Measurements from ENCODE around the gene DNAL4.

DNAL4 gene

DNA sequence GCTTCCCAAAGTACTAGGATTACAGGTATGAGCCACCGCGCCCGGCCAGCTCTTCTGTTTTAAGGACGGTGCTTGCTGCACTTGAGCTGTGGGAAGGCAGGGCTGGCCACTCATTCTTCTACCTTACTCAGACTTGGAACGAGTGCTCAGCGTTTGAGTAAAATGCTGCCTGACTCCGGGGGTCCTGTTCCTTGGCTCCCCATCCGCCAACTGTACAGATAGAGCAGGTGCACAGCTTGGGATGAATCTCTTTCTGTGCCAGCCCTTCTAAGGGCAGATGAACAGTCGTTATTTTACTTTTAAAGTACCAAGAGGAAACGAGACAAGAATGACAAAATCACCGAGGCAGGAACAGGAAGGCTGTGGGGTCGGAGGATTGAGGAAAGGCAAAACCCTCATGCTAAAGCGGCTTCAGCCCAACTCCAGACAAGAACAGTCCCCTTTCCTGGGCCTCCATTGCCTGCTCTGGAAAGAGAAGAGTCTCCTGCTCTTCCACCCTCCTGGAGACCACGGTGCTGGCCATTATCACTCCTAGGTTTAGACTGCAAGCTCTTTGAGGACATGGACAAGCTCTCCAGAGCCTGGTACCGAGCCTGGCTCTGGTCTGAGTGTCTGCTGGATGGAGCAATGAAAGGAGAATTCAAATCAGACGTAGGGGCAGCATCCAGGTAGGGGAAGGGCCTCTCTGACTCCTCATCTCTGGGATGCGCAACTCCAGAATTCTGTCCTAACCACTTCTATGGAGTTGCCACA, 37.1 kb downstream of the DNAL4 start:
- DNase-seq: no peak

DNA sequence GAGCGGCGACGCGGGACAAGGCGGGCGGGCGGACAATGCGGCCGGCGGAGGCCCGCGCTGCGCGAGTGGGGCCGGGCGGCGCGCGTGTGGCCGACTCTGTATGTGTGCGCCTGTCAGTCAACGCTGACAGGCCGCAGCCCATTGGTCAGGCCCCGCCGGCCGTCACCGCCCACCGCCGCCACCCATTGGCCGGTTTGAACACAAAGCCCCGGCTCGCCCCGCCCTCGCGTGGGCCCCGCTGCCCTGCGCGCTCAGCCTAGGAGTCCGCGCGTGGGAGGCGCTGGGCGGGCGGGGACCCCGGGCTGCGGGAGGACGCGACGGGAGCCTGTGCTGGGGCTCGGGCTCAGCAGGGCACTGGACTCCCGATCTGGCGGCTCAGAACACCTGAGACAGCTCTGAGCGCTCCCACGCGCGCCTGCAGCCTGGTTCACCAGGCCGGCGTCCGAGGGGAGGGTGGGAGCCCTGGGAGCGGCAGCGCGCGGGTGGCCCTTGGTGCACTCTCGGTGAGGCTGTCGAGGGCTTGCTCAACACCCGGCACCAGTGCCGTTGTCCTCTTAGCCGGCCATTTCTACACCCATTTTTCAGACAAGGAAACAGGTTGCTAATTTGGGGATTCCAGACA, 37.9 kb downstream of the DNAL4 start, which contains the start of gene SUN2:
Gene SUN2 (minus strand): TSS at position 88 of the 622 bp plus-strand sequence. CDS start 3,370 bp downstream, outside the sequence.
- peak; percentile 72 for DNase-seq

DNA sequence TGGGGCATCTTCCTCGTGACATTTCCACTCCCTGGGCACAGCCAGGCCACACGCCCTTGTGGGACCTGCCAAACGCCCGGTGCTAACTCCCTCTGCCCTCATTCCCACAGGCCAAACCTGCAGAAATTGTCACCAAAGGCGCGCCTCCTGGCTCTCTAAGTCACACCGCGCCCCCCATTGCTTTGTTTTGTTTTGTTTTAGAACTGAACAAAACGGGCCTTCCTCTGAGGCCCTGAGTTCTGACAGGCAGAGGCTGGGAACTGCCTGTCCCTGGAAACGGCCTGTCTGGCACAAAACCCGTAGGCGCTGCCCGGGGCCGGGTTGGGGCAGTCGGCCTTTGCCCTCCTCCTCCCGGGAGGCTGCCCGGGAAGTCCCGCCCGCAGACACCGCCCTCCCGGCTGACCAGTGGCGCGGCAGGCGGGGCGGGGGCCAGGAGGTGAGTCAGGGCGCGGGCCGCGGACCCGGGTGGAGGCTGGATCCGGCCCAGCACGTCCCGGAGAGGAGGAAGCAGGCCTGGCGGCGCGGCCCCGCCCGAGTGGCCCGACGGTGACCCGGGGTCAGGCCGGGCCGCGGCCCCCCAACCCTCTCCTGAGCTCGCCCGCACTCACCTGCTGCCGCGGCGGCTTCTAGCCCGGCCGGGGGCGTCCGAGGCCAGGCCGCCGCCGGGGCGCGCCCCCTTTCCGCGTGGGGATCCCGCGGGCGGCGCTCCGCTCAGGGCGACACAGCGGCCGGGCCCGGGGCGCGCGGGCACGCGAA, 38.6 kb downstream of the DNAL4 start:
- peak; percentile 53 for DNase-seq

DNA sequence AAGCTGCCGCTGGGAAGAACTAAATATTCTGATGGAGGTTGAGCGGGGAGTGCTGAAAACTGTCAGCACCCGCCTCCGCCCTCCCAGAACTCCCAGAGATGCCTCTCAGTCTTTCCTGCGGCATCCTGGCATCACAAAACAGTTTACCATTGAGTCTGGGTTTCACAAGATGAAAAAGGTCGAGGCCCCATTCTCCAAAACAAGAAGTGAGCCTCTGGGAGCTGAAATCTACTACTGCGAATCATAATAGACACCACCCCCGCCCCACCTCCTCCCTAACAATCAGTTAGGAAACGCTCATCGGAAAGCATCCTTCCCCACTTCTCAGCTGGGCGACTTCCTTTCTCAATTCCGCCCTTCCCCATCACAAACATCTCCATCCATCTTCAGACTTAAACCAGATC, 39.2 kb downstream of the DNAL4 start:
- no peak for DNase-seq

DNA sequence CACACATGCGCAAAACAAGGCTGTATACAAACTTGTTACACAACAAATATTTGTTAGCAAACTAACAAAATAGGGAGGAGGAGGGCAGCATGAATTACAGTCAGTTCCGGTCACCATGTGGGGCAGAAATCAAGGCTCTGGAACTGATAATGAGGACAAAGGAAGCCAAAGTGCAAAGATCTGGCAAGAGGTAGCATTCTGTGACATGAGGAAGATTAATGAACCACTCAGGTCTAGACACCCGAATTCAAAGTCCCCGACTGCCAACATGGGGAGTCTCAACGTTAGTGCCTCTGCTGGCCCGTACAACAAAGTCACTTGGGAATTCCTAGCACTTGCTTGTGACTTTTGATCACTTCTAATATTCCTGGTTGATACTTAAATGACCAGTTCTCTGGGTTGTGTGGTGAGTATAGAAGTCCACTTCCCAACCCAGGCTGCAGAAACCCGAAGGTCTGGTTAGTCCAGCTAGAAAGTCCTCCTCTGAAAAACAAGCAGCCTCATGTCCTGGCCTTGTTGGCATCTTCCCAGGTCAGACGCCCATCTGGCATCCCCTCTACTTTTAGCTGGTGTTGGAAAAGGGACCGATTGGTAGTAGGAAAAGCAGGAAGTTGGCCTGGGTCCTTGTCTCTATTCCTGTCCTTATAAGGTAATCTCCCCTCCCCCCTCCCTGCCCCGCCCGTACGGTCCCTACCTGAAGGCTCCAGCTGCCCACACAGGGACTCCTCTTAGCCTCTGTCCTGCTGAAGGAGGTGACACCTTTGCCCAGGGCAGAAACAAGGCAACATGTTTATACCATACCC, 39.8 kb downstream of the DNAL4 start:
- DNase-seq: peak; percentile 54

DNA sequence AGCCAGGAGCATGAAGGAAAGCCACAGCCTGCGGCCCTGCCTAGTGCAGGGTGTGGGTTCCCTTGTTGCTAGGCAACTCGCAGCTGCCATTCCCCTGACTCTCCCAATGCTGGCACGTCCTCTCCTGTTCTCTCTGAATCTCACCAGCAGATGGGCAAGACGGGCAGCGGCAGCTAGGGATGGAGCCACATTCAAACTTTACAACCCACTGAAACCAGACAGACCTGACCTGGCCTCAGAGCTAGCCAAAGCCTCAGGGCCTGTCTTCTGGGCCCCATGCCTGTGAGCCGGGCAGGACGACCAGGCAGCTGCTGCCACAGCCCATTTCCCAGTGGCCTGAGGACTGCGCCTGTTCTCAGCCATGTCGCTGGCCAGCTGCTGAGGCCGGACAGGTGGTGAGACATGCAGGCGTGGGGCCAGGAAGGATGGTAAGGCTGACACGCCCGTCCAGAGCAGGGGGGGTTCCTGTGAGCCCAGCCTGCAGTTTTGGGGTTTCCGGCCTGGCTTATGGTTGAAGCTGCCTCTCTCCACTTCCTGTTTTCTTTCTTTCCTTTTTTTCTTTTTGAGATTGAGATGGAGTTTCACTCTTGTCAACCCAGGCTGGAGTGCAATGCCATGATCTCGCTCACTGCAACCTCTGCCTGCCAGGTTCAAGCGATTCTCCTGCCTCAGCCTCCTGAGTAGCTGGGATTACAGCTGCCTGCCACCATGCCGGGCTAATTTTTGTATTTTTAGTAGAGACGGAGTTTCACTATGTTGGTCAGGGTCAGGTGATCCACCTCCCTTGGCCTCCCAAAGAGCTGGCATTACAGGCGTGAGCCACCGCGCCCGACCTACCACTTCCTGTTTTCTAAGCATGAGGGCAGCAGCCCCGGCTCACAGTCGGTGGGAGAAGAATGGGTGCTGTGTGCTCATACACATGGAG, 42.3 kb downstream of the DNAL4 start:
- DNase-seq: no peak

DNA sequence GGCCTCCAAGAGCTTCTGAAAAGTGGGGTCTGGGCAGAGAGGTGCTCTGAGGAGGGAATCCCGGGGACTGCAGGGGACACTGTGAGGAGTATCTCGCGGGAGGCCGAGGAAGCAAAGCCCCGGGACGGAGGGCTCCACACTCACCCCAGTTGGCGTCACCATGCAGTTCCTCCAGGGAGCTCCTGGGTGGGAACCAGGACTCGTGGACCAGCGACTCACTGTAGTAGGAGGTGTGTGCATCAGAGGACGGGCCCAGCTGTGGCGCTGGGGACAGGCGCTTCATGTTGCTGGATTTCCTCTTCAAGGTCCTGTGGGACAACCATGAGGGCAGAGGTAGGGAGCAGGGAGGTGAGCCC, 42.9 kb downstream of the DNAL4 start:
- DNase-seq: no peak

DNA sequence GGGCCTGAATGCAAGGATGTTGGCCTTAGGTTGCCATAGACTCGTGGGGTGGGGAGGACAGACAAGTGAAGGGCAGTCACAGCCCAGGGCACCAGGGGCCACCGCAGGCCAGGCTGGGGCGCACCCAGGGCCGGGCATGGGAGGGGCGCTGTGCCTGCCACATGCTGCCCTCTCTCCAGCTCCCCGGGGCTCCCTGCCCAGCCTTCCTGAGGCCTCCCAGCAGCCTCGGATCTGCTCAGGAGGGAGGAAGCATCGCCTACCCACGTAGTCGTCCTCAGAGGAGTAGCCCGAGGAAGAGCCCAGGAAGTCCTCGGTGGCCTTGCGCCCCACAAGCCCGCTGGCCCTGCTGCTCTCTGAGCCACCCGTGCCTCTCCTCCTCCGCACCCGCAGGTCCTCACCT, 43.3 kb downstream of the DNAL4 start:
- no peak for DNase-seq

DNA sequence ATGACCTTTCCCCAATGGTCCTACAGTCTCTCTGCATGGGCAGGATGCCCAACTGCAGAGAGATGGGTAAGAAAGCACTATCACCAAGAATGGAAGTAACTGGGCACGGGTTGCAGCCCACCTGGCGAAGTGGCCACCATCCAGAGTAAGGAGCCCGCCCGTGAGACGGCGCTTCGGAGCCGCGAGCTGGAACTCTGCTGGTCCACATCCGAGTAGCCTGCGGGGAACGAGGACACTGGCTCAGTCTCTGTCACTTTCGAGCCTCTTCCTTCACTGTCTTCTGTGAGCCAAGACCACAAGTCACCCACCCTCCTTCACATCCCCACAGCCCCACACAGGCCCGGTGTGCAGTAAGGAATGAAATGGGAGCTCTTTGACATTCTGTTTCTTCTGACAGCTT, 43.8 kb downstream of the DNAL4 start:
- DNase-seq: no peak

DNA sequence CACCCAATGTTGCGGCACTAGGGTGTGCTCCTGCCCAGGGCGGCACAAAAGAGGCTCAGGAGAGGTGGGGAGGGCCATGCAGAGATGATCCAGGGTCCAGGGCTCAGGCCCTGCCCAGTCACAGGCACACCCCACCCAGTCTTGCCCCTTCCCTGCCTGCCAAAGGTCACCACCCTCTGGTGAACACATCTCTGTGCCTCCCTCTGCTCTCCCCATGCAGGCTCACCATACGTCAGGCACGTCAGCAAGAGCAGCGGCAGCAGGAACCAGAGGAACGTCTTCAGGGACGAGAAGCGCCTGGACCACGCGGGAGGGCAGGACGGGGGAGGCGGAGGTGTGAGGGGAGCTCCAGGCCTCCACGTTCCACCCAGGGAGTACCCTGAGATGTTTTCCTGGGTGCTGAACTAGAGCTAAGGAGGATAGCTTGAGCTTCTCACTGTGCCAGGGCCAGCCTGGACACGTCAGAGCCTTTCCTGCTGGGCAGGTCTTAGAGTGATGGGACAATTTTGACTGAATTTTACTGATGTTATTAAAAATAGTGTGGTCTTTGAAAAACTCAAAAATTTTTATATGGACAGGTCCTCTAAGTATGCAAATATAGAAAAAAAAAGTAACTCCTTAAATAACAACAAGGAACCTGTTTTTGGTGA, 45.3 kb downstream of the DNAL4 start:
- DNase-seq: no peak

DNA sequence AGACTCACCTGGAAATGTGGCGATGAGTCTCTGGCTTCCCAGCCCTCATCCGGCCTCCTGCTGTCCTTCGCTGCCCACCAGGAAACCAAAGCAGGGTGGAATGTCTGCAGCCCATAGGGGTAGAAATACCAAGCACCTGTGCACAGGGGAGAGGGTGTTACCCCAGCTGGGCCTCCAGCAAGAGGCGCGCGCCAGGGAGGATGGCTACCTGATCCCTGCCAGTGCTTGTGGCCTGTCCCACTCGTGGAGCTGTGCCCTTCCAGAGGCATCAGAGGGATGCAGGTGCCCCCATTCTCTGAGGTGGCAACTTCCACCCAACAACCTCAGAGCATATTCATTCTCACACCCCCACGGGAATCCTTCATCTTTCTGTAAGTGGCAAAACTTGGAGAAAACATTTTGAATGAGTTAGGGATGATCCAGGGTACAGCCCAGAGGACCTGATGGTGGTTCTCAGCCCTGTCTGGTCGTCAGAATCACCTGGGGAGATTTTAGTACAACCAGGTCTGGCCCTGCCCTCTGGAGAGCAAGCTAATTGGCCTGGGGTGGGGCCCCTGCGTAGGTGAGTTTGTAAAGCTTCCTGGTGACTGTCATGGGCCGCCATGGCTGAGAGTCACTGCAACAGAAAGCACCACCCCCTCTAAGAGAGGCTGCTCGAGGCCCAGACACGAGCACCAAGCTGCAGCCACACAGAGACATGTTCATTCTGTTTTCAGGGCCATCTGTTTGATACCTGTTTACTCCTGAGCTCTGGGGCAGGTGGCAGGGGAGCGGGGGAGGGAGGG, 48.1 kb downstream of the DNAL4 start:
- DNase-seq: peak; percentile 23

DNA sequence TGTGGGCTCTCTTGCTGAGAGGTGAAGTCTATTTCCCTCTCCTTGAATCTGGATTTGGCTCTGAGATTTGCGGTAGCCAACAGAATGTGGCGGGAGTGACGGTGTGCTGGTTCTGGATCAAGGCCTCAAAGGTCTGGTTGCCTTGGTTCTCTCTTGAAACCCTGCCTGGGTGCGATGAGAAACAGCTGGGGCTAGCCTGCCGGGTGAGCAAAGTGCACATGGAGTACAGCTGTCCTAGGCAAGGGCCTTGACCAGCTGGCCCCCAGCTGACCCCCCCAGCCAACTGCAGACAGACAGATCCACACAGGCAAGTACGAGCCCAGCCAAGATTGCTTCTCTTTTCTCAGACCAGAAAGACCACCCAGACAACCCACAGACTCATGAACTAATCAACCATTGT, 49.0 kb downstream of the DNAL4 start:
- no peak for DNase-seq

DNA sequence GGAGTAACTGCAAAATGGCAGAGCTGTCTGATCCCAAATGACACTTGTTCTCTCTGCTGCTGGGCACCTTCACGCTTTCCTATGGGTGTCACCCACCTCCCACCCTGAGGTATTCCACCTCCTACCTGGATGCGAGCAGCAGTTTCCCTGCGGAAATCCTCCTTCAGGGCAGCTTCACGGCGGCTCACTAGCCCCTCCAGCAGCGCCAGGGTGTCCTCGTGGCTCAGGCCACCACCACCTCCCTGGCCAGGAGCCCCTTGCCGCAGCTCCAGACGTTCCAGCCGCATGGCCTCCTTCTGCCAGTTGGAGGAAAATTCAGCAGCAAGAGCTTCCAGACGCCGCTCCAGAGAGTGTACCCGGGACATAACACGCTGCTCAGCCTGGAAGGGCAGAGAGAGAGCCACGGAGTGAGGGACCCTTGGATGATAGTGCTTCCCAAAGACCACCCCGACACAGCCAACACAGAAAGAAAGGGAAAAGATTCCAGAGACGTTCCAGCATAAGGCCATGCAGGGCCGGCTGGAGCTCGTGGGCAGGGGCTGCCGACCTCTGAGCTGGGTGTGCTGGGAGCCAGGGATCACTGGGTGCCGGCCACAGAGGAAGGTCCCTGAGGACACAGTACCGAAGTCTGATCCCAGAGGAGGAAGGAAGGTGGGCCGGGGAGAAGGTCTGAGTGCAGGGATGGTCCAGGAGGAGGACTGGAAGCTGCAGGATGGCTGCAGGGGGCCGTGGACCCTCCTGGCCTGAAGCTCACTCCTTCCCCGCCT, 51.6 kb downstream of the DNAL4 start:
- no peak for DNase-seq

DNA sequence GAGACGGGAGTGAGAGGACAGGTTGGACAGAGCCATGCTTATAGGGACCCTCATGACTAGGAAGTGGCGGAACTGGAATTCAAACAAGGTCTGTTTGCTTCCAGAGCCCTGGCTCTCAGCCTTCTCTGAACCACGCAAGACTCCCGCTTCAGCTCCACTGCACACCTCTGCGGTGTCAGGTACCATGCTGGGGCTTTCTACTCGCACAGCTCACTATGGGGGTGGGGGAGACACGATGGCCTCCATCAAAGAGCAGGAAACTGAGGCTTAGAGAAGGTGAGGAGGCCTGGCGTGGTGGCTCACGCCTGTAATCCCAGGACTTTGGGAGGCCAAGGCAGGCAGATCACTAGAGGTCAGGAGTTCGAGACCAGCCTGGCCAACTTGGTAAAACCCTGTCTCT, 52.4 kb downstream of the DNAL4 start:
- DNase-seq: no peak

DNA sequence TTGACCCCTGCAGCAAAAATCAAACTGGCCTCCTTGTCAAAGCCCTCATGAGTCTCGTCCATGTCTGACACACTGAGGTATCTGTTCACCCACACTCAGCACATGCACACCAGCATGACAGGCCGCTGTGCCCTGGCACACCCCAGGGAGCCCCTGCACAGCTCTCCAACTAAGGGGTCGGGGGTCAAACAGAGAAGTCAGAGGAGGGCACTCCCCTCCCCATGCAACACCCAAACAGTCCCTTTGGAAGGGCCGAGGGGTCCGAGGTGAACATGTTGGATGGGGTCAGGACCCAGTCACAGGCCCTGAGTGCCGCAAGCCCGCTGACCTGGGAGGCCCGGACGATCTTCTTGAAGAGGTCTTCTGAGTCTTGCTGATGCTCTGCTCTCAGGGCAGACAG, 52.8 kb downstream of the DNAL4 start:
- DNase-seq: no peak

DNA sequence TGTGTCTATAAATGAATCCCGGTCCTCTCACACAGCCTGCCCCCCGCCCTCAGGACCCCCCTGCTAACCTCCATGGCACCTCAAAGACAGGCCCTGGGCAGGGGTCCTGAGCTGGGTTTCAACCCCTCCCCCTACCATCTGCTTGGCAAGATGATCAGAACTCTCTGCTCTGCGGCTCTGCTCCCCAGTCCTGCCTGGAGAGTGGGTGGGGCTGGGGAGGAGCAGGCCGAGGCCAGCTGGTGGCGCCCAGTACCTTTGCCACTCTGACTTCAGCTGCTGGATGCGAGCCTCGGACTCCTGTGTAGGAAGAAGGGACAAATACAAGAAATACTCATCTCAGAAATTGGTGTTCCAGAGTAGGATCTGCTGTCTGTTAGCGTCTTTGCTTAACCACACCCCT, 53.2 kb downstream of the DNAL4 start:
- no peak for DNase-seq

DNA sequence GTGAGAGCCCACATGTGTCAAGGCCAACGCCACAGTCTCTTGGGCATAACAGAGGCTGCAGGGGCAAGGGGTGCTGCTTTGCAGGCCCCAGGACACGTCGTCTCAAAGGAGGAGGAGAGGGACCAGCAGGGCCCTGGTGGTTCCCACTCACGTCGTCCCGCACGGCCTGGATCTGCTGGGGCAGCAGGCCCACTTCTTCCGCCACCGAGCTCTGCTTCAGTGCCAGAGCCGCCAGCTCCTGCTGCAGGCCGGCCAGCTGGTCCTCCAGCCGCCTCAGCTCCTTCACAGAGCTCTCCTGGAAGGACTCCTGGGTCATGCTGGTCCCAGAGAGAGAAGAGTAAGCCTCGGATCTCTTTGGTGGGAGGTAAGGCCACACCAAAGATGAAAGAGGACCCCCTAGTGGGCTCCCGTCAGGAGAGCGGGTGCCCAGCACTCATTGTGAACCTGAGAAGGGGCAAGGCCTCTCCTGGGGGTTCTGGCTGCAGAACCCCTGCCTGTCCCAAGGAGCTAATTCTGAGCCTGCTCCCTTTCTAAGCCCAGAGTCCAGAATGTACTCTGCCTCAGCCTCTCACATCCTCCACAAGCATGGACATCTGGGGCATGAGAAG, 53.7 kb downstream of the DNAL4 start:
- no peak for DNase-seq

DNA sequence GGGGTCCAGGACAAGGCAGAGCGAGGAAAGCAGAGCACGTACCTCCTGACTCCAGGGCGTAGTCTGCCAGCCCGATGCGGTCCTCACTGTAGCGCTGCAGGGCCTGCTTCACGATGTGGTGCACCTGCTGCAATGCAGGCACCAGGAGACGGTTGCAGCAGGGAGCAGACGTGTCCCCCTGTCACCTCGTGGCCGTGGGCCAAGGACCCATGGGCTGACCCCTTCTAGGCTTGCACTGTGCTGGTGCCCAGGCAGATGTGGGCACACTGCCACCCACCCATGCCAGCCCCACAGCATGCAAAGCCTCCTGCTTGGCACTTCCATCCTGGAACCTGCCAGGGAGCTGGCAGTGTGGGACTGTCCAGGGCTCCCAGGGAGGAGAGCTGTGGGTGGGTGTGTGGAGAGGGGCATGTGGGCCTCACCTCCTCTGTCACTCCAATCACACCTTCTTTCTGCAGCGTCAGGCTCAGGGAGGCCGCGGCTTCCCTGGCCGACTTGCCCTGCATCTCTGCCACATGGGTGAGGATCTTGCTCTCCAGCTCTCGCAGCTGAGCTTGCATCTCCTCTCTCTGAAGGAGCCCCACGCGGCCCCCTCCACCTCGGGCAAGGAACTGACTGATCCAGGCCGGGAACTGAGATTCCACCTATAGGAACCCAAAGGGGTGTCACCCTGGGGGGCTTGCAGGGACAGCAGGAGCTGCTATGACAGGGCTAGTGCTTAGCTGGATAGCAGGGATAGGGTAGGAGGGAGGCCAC, 54.5 kb downstream of the DNAL4 start:
- DNase-seq: no peak

All from NCI-H146 (cell line).